Esophagus squamous epithelium (tissue), 5 donors: ENCODE data around the gene VAV3. TPM values are rescaled to one million over a fixed set of nuclear protein-coding genes. Genes with fewer than 3 reads are reported as not detected.

Experiments
- DNase-seq: peaks from one replicate; lab custom pipeline; 2025; lab: John Stamatoyannopoulos, UW
- H3K27ac ChIP-seq, 4 donors: fragments of 200-600 bp; sonication (generic); one replicate each; pipeline ENCODE4 v1.5.1; 2016 to 2019; ENCODE audit warnings: mild to moderate bottlenecking in 1 of 4
- H3K27me3 ChIP-seq, 4 donors: fragments of 200-600 bp; sonication (generic); 1 replicate in 3 of 4; 2 replicates in 1 of 4; pipeline versions ENCODE4 v1.5.1 to v1.6.0; 2017 to 2021; ENCODE audit warnings: antibody characterized with exemption in 1 of 4
- H3K36me3 ChIP-seq, 3 donors: fragments of 200-600 bp; sonication (generic); one replicate each; pipeline ENCODE4 v1.5.1; 2016 to 2019
- H3K4me1 ChIP-seq, 3 donors: fragments of 200-600 bp; sonication (generic); one replicate each; pipeline ENCODE4 v1.5.1; 2017 to 2019
- H3K4me3 ChIP-seq, 4 donors: fragments of 200-600 bp; sonication (generic); 1 replicate in 3 of 4; 2 replicates in 1 of 4; pipeline ENCODE4 v1.5.1; 2016 to 2019; ENCODE audit warnings: mild to moderate bottlenecking in 2 of 4, moderate library complexity in 1 of 4
- H3K9me3 ChIP-seq, 3 donors: fragments of 200-600 bp; sonication (generic); one replicate each; pipeline ENCODE4 v1.5.1; 2016 to 2019
- POLR2A ChIP-seq, 4 donors: fragments of 450-650 bp; IDR thresholded peaks; one replicate each; pipeline ENCODE4 v1.6.1; 2017; ENCODE audit warnings: antibody characterized with exemption in 4 of 4, mild to moderate bottlenecking in 4 of 4, moderate library complexity in 3 of 4
- WGBS, 2 donors: methylation state at CpG; one replicate each; pipeline ENCODE4 v1.1.5; 2018; 5-methylcytosine and 5-hydroxymethylcytosine counted together
- intact Hi-C: fragments of 100-400 bp; cut with DNase I; formaldehyde crosslinking; loops from one replicate; pipeline ENCODE4 v1.15.0; 2022
- total RNA-seq, 4 donors: library from RNA; depleted of rRNA; stranded (reverse); fragments of >200 nt; gene quantifications; one replicate each; pipeline ENCODE4 v1.1.0, GENCODE V29; 2016
- TF ChIP-seq, protein P1 (sequence below), 6 experiments: fragments of 450-650 bp in 4 of 6; fragments of 200-600 bp in 2 of 6; sonication (generic) in 2 of 6; IDR thresholded peaks; one replicate each; pipeline ENCODE4 v1.5.1; 2016 to 2019; ENCODE audit warnings: antibody characterized with exemption in 6 of 6, mild to moderate bottlenecking in 4 of 6, moderate library complexity in 4 of 6
- donor health status: DM: yes; HTN: yes; CAD: no.

Gene VAV3
- total RNA-seq, 4 donors from 2014 or later: 43.4 to 126 (median 76.9) TPM

DNA sequence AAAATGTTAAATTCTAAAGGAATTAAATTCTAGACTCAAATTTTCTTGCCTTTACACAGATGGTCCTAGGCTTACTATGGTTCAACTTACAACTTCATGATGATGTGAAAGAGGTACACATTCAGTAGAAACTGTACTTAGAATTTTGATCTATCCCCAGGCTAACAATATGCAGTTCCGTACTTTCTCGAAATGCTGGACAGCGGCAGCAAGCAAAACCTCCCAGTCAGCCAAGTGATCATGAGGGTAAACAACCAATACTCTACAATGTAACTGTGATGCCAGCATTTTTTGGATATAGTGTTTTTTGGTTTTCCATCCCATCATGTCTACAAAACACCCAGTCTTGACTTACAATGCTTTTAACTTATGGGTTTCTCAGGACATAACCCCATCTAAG is 25.7 kb downstream of the VAV3 start:
- Histone ChIP-seq H3K36me3 (no peaks in the 10 kb centered on the region), H3K27me3 (no peaks in the 10 kb centered on the region)
- WGBS, 2 donors: 94 to 97% methylated on average over 3 of the region's 3 CpGs

GRCh38 chr1:107936498-107937481 is 28.2 kb downstream of the VAV3 start:
- intact Hi-C loops: no loop called here
- Histone ChIP-seq H3K27ac (peak overlapping the region in 3 of 4 donors; percentile 13 to 62 (median 23)), H3K27me3 (no peaks in the 10 kb centered on the region), H3K36me3 (no peaks in the 10 kb centered on the region), H3K4me3 (no peak overlapping the region), H3K4me1 (peaks cover 12 to 23% (median 17%) of the 10 kb centered on the region in 3 donors), H3K9me3 (no peaks in the 10 kb centered on the region)
- TF ChIP-seq, protein P1, sequence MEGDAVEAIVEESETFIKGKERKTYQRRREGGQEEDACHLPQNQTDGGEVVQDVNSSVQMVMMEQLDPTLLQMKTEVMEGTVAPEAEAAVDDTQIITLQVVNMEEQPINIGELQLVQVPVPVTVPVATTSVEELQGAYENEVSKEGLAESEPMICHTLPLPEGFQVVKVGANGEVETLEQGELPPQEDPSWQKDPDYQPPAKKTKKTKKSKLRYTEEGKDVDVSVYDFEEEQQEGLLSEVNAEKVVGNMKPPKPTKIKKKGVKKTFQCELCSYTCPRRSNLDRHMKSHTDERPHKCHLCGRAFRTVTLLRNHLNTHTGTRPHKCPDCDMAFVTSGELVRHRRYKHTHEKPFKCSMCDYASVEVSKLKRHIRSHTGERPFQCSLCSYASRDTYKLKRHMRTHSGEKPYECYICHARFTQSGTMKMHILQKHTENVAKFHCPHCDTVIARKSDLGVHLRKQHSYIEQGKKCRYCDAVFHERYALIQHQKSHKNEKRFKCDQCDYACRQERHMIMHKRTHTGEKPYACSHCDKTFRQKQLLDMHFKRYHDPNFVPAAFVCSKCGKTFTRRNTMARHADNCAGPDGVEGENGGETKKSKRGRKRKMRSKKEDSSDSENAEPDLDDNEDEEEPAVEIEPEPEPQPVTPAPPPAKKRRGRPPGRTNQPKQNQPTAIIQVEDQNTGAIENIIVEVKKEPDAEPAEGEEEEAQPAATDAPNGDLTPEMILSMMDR (IDR thresholded peaks at IDR 0.05): no peak
- TF ChIP-seq POLR2A (IDR thresholded peaks at IDR 0.05): no peak
- 18 to 30% methylated on average over 10 of the region's 10 CpGs for WGBS, 2 donors
- DNase-seq: no peak

More for the DNA sequence above, 25.7 kb downstream of the VAV3 start:
- peaks cover 12 to 23% (median 17%) of the 10 kb centered on the region in 3 donors for H3K4me1 ChIP-seq
- TF ChIP-seq, protein P1 (IDR thresholded peaks at IDR 0.05): no peak
- TF ChIP-seq POLR2A (IDR thresholded peaks at IDR 0.05): no peak
- no peak overlapping the region for H3K27ac ChIP-seq
- DNase-seq: no peak
- intact Hi-C loops: no loop called here
- no peak overlapping the region for H3K4me3 ChIP-seq
- H3K9me3 ChIP-seq: no peaks in the 10 kb centered on the region

DNA sequence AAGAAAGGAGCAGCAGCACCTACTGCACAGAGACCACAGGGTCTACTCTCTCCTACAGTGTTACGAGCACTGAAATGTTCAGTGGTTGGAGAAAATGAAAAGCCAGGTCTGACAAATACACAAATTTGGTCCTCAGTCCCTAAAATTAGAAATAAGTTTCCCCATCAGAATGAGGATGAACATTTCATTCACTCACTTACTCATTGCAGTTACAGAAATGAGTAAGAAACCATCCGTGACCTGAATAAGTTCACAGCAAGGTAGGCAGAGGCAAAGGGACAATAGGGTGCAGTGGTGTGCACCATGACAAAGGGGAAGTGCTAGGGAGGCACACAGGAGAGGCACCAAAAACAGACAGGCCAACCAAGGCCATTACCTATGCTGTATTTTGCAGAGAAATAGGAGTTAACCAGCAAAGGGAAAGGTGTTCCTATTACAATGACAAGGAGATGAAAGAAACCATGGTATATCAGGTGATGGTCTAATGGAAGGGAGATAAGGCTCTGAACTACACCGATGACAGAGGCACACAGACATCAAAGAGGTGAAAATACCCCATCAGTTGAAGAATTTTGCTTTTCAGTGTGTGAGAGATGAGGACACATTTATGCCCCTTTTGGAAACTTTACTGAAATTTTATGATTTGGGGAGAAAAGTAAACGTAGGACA is 29.4 kb downstream of the VAV3 start:
- intact Hi-C loops: no loop called here
- WGBS, 2 donors: 61 to 65% methylated on average over 4 of the region's 4 CpGs
- Histone ChIP-seq H3K9me3 (no peaks in the 10 kb centered on the region), H3K27ac (peak overlapping the region in 1 of 4 donors; percentile 16), H3K27me3 (no peaks in the 10 kb centered on the region), H3K4me1 (peaks cover 12 to 23% (median 17%) of the 10 kb centered on the region in 3 donors), H3K36me3 (no peaks in the 10 kb centered on the region), H3K4me3 (no peak overlapping the region)
- no peak for TF ChIP-seq POLR2A (IDR thresholded peaks at IDR 0.05)
- TF ChIP-seq, protein P1 (IDR thresholded peaks at IDR 0.05): no peak
- DNase-seq: no peak

DNA sequence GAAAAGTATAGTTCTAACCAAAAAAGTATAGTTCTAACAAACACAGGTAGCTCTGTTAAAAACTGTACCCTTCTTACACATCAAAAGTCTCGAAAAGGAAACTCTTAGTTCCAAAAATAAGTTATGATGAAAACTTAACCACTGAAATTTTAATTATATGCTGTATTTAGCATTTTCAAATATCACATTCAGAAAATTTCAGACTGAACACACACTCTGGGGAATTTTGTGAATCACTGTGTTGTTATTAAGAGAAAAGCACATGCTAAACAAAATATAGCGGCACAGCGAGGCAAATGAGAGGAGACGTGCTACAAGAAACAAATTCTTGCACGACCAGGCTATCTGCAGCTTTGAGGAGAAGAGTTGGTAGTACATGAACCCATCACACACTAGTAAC is 30.4 kb downstream of the VAV3 start:
- intact Hi-C loops: no loop called here
- Histone ChIP-seq H3K27ac (no peak overlapping the region), H3K9me3 (no peaks in the 10 kb centered on the region), H3K4me1 (peaks cover 12 to 23% (median 17%) of the 10 kb centered on the region in 3 donors), H3K27me3 (no peaks in the 10 kb centered on the region), H3K36me3 (no peaks in the 10 kb centered on the region), H3K4me3 (no peak overlapping the region)
- DNase-seq: no peak
- TF ChIP-seq, protein P1 (IDR thresholded peaks at IDR 0.05): no peak
- no peak for TF ChIP-seq POLR2A (IDR thresholded peaks at IDR 0.05)
- 71 to 73% methylated on average over 5 of the region's 5 CpGs for WGBS, 2 donors
